SK-N-SH (cell line): Measurements from ENCODE around the gene ARID4B. TPM values are rescaled to one million over a fixed set of nuclear protein-coding genes. Genes with fewer than 3 reads are reported as not detected.

Experiments used
- CTCF ChIA-PET: fragments of 300-600, 350-600 bp; formaldehyde crosslinking; extraction: SDS; loops from one replicate; lab custom pipeline; 2021; lab: Yijun Ruan, JAX
- POLR2A ChIA-PET: fragments of 350-600 bp; sonication (Branson Sonifier 250); formaldehyde crosslinking; extraction: SDS; loops from one replicate; lab custom pipeline; 2020; ENCODE audit warnings: antibody characterized with exemption, inconsistent platforms; lab: Yijun Ruan, JAX
- DNase-seq: peaks from one replicate; pipeline ENCODE4 v3.0.0; 2012
- H2AFZ ChIP-seq: fragments of 200-600 bp; sonication (generic); 2 replicates; pipeline ENCODE4 v1.8.1; 2016; ENCODE audit warnings: antibody characterized with exemption, mild to moderate bottlenecking, low read depth
- H3F3A ChIP-seq: fragments of 200-600 bp; sonication (generic); replicated peaks from 2 replicates; pipeline ENCODE3; 2016; ENCODE audit warnings: antibody characterized with exemption, mild to moderate bottlenecking; ENCODE audit not compliant: insufficient read depth
- H3K27ac ChIP-seq, 2 experiments: fragments of 200-500 bp in 1 of 2; fragments of 200-600 bp in 1 of 2; sonication (Bioruptor generic) in 1 of 2; sonication (generic), shearing (Covaris generic) in 1 of 2; 2 replicates each; pipeline versions ENCODE4 v1.5.1 to v1.6.1; 2014 to 2016; ENCODE audit warnings: low read depth in 2 of 2, inconsistent platforms in 1 of 2, low read length in 1 of 2, mild to moderate bottlenecking in 1 of 2, mixed read lengths in 1 of 2
- H3K27me3 ChIP-seq: fragments of 200-600 bp; sonication (generic), shearing (Covaris generic); 2 replicates; pipeline ENCODE4 v1.6.1; 2016; ENCODE audit warnings: mixed run types; ENCODE audit not compliant: insufficient read depth
- H3K36me3 ChIP-seq, 2 experiments: fragments of 200-500 bp in 1 of 2; fragments of 200-600 bp in 1 of 2; sonication (Bioruptor generic) in 1 of 2; sonication (generic) in 1 of 2; replicated peaks in 1 of 2; 2 replicates each; pipeline versions ENCODE3 to v1.5.1; 2014 to 2016; ENCODE audit warnings: low read length in 1 of 2, mild to moderate bottlenecking in 1 of 2; ENCODE audit not compliant: insufficient read depth in 2 of 2, control insufficient read depth in 1 of 2
- H3K4me1 ChIP-seq, 2 experiments: fragments of 200-500 bp in 1 of 2; fragments of 200-600 bp in 1 of 2; sonication (Bioruptor generic) in 1 of 2; sonication (generic), shearing (Covaris generic) in 1 of 2; 2 replicates each; pipeline versions ENCODE4 v1.5.1 to v1.6.1; 2014 to 2016; ENCODE audit warnings: low read depth in 1 of 2, low read length in 1 of 2, mixed run types in 1 of 2; ENCODE audit not compliant: insufficient read depth in 2 of 2, control insufficient read depth in 1 of 2
- H3K4me2 ChIP-seq: fragments of 200-600 bp; sonication (generic), shearing (Covaris generic); 2 replicates; pipeline ENCODE4 v1.6.1; 2017; ENCODE audit warnings: mixed run types
- H3K4me3 ChIP-seq, 2 experiments: fragments of 200-500 bp in 1 of 2; fragments of 200-600 bp in 1 of 2; sonication (Bioruptor generic) in 1 of 2; sonication (generic), shearing (Covaris generic) in 1 of 2; 2 replicates each; pipeline versions ENCODE4 v1.5.1 to v1.8.1; 2014 to 2016; ENCODE audit warnings: low read depth in 2 of 2, inconsistent platforms in 1 of 2, low read length in 1 of 2, mild to moderate bottlenecking in 1 of 2, mixed read lengths in 1 of 2, moderate library complexity in 1 of 2
- H3K79me2 ChIP-seq: fragments of 200-600 bp; sonication (generic); 2 replicates; pipeline ENCODE4 v1.8.1; 2017; ENCODE audit warnings: mild to moderate bottlenecking; ENCODE audit not compliant: insufficient read depth
- H3K9ac ChIP-seq: fragments of 200-600 bp; sonication (generic); 2 replicates; pipeline ENCODE4 v1.6.1; 2017; ENCODE audit warnings: mixed run types
- H3K9me2 ChIP-seq: fragments of 200-600 bp; sonication (generic); 2 replicates; pipeline ENCODE4 v1.6.1; 2017; ENCODE audit warnings: mixed run types
- H3K9me3 ChIP-seq: fragments of 200-600 bp; sonication (generic); 2 replicates; pipeline ENCODE4 v1.6.1; 2017; ENCODE audit warnings: mixed run types, mild to moderate bottlenecking, moderate library complexity
- H4K20me1 ChIP-seq: fragments of 200-600 bp; sonication (generic); 2 replicates; pipeline ENCODE4 v1.6.1; 2017; ENCODE audit warnings: mild to moderate bottlenecking, mixed run types; ENCODE audit not compliant: insufficient read depth
- CHD2 ChIP-seq: fragments of 150-350 bp; IDR thresholded peaks from 2 replicates; pipeline ENCODE4 v1.6.1; 2018; ENCODE audit warnings: low read length; ENCODE audit not compliant: partially characterized antibody
- EZH2phosphoT487 ChIP-seq: fragments of 200-600 bp; sonication (generic); IDR thresholded peaks from 2 replicates; pipeline ENCODE4 v1.6.1; 2017; ENCODE audit warnings: low read depth, mixed run types, mild to moderate bottlenecking, antibody characterized with exemption, moderate library complexity, borderline replicate concordance
- GABPA ChIP-seq: IDR thresholded peaks from 2 replicates; pipeline ENCODE4 v1.4.0; 2012; ENCODE audit warnings: low read depth, mild to moderate bottlenecking
- MAX ChIP-seq: IDR thresholded peaks from 2 replicates; pipeline ENCODE4 v1.4.0; 2012; ENCODE audit warnings: low read depth
- NRF1 ChIP-seq: IDR thresholded peaks from 2 replicates; pipeline ENCODE4 v1.6.1; 2012; ENCODE audit warnings: low read depth, mild to moderate bottlenecking, low read length
- POLR2AphosphoS5 ChIP-seq: IDR thresholded peaks from 2 replicates; pipeline ENCODE4 v1.6.1; 2012; ENCODE audit warnings: low read depth, low read length
- RFX5 ChIP-seq: IDR thresholded peaks from 2 replicates; pipeline ENCODE4 v1.6.1; 2012; ENCODE audit warnings: mild to moderate bottlenecking, improper control_type of control experiment, low read length
- RXRA ChIP-seq: IDR thresholded peaks from 2 replicates; pipeline ENCODE4 v1.4.0; 2012; ENCODE audit warnings: low read depth, mild to moderate bottlenecking, borderline replicate concordance
- SMC3 ChIP-seq: IDR thresholded peaks from 2 replicates; pipeline ENCODE4 v1.6.1; 2012; ENCODE audit warnings: low read depth, low read length, improper control_type of control experiment
- TAF1 ChIP-seq: IDR thresholded peaks from 2 replicates; pipeline ENCODE4 v1.6.1; 2012; ENCODE audit warnings: low read depth, mild to moderate bottlenecking, low read length, moderate library complexity, borderline replicate concordance
- TEAD4 ChIP-seq: IDR thresholded peaks from 2 replicates; pipeline ENCODE4 v1.4.0; 2012; ENCODE audit warnings: mild to moderate bottlenecking, borderline replicate concordance; ENCODE audit not compliant: insufficient read depth
- USF1 ChIP-seq: IDR thresholded peaks from 2 replicates; pipeline ENCODE4 v1.4.0; 2012; ENCODE audit warnings: low read depth, borderline replicate concordance
- YY1 ChIP-seq: IDR thresholded peaks from 2 replicates; pipeline ENCODE4 v1.4.0; 2012; ENCODE audit warnings: low read depth, mild to moderate bottlenecking
- WGBS: methylation state at CpG from one replicate; pipeline ENCODE4 v1.1.6; 2017; ENCODE audit warnings: low lambda C conversion rate; 5-methylcytosine and 5-hydroxymethylcytosine counted together
- polyA plus RNA-seq, 3 experiments: library from polyadenylated mRNA; depleted of rRNA; stranded (reverse); fragments of >200 nt; gene quantifications; 2 replicates each; pipeline ENCODE4 v1.2.3, GENCODE V29; 2012

ARID4B gene
- polyA plus RNA-seq, 1 of the 3 experiments (the other 2 are of a cell fraction) = 4.4 TPM

GRCh38 chr1:235157150-235157549 is 170.8 kb downstream of the ARID4B start:
- H3K4me2 ChIP-seq = no peak overlapping the region
- H3K4me3 ChIP-seq = no peak overlapping the region
- no peaks in the 10 kb centered on the region for H3K9me3 ChIP-seq
- H3K27ac ChIP-seq = no peak overlapping the region
- no peak overlapping the region for H3K9ac ChIP-seq
- H3K79me2 ChIP-seq = peaks cover 61% of the 10 kb centered on the region
- H2AFZ ChIP-seq = no peak overlapping the region
- H3K4me1 ChIP-seq = peaks cover 0 to 10% of the 10 kb centered on the region in 2 experiments; a peak in 1 of 4 replicates
- peaks cover 11% of the 10 kb centered on the region for H3F3A ChIP-seq
- DNase-seq = no peak
- ChIA-PET POLR2A (no interaction called here), CTCF (interaction anchor here (1.0 to 3.0 kb wide), 8 partner anchors 9 to 258 kb away, joined by 3 to 13 read pairs (median 4); no protein-coding TSS in a partner anchor)
- 99% methylated on average over 4 of the region's 4 CpGs for WGBS
- H3K36me3 ChIP-seq = peaks cover 42 to 72% of the 10 kb centered on the region in 2 experiments
- no peaks in the 10 kb centered on the region for H3K9me2 ChIP-seq
- H3K27me3 ChIP-seq = no peaks in the 10 kb centered on the region
- no peaks in the 10 kb centered on the region for H4K20me1 ChIP-seq
- TF ChIP-seq YY1 = no peak
- TF ChIP-seq RFX5 = no peak
- no peak for TF ChIP-seq TEAD4
- no peak for TF ChIP-seq RXRA
- TF ChIP-seq SMC3 = no peak
- TF ChIP-seq POLR2AphosphoS5 = no peak
- no peak for TF ChIP-seq NRF1

GRCh38 chr1:235156740-235157139 is 171.2 kb downstream of the ARID4B start:
- Histone ChIP-seq H2AFZ (no peak overlapping the region), H3K4me3 (no peak overlapping the region), H3K4me2 (no peak overlapping the region), H3K9me3 (no peaks in the 10 kb centered on the region), H4K20me1 (no peaks in the 10 kb centered on the region), H3K36me3 (peaks cover 43 to 76% of the 10 kb centered on the region in 2 experiments), H3K79me2 (peaks cover 62% of the 10 kb centered on the region), H3K27me3 (no peaks in the 10 kb centered on the region), H3F3A (peaks cover 7% of the 10 kb centered on the region), H3K4me1 (peaks cover 0 to 8% of the 10 kb centered on the region in 2 experiments; a peak in 1 of 4 replicates), H3K27ac (no peak overlapping the region), H3K9me2 (no peaks in the 10 kb centered on the region), H3K9ac (no peak overlapping the region)
- CTCF ChIA-PET = interaction anchor here (0.9 to 3.0 kb wide), 11 partner anchors 9 to 259 kb away, joined by 3 to 13 read pairs (median 3); no protein-coding TSS in a partner anchor
- DNase-seq = no peak
- WGBS = 78% methylated on average over 4 of the region's 4 CpGs
- no peak for TF ChIP-seq CHD2
- no peak for TF ChIP-seq POLR2AphosphoS5
- TF ChIP-seq MAX = no peak
- TF ChIP-seq USF1 = no peak
- TF ChIP-seq YY1 = no peak
- no peak for TF ChIP-seq EZH2phosphoT487
- POLR2A ChIA-PET = no interaction called here

GRCh38 chr1:235156265-235156664 is 171.7 kb downstream of the ARID4B start:
- DNase-seq = no peak

More at GRCh38 chr1:235156265-235156664, 171.7 kb downstream of the ARID4B start:
- Histone ChIP-seq H3K9me3 (no peaks in the 10 kb centered on the region), H2AFZ (no peak overlapping the region), H3K4me3 (no peak overlapping the region), H3K27ac (no peak overlapping the region), H3K27me3 (no peaks in the 10 kb centered on the region), H3K79me2 (peaks cover 62% of the 10 kb centered on the region), H4K20me1 (no peaks in the 10 kb centered on the region), H3F3A (peaks cover 6% of the 10 kb centered on the region), H3K4me1 (peaks cover 0 to 6% of the 10 kb centered on the region in 2 experiments; a peak in 1 of 4 replicates), H3K36me3 (peaks cover 46 to 80% of the 10 kb centered on the region in 2 experiments), H3K9ac (no peak overlapping the region), H3K4me2 (no peak overlapping the region), H3K9me2 (no peaks in the 10 kb centered on the region)
- ChIA-PET CTCF (interaction anchor here (0.7 to 3.0 kb wide), 14 partner anchors 9 to 260 kb away, joined by 3 to 13 read pairs (median 3); no protein-coding TSS in a partner anchor), POLR2A (no interaction called here)
- TF ChIP-seq TAF1 = no peak
- TF ChIP-seq GABPA = no peak
- TF ChIP-seq POLR2AphosphoS5 = no peak
- 86% methylated on average over 3 of the region's 3 CpGs for WGBS
